Transverse colon (tissue), 4 donors: ENCODE data around the gene LYSMD2. TPM values are rescaled to one million over a fixed set of nuclear protein-coding genes. Genes with fewer than 3 reads are reported as not detected.

ENCODE experiments used
- DNase-seq: peaks from one replicate; pipeline ENCODE4 v3.0.0-alpha.2; 2019
- H3K27ac ChIP-seq, 4 donors: fragments of 200-600 bp; sonication (generic); 2 replicates each; pipeline ENCODE4 v1.5.1; 2016 to 2018; ENCODE audit warnings: inconsistent platforms in 4 of 4
- H3K27me3 ChIP-seq: fragments of 200-600 bp; sonication (generic); 2 replicates; pipeline ENCODE4 v1.5.1; 2017; ENCODE audit warnings: inconsistent platforms
- H3K36me3 ChIP-seq, 4 donors: fragments of 200-600 bp; sonication (generic); 2 replicates each; pipeline ENCODE4 v1.5.1; 2017 to 2019; ENCODE audit warnings: inconsistent platforms in 4 of 4
- H3K4me1 ChIP-seq, 4 donors: fragments of 200-600 bp; sonication (generic); 2 replicates each; pipeline ENCODE4 v1.5.1; 2017 to 2020; ENCODE audit warnings: inconsistent platforms in 4 of 4
- H3K4me3 ChIP-seq, 4 donors: fragments of 200-600 bp; sonication (generic); 1 replicate in 1 of 4; 2 replicates in 3 of 4; pipeline versions ENCODE4 v1.5.1 to v1.6.1; 2017 to 2019; ENCODE audit warnings: inconsistent platforms in 4 of 4
- H3K9me3 ChIP-seq, 2 donors: fragments of 200-600 bp; sonication (generic); 2 replicates each; pipeline ENCODE4 v1.5.1; 2017 to 2019; ENCODE audit warnings: inconsistent platforms in 2 of 2
- CTCF ChIP-seq, 5 experiments: fragments of 200-600 bp in 3 of 5; fragments of 450-650 bp in 2 of 5; sonication (generic) in 3 of 5; IDR thresholded peaks; 1 replicate in 2 of 5; 2 replicates in 3 of 5; pipeline ENCODE4 v1.5.1; 2016 to 2017; ENCODE audit warnings: antibody characterized with exemption in 5 of 5, inconsistent platforms in 3 of 5, mild to moderate bottlenecking in 2 of 5, moderate library complexity in 1 of 5
- EP300 ChIP-seq: sonication (generic); formaldehyde crosslinking; IDR thresholded peaks from one replicate; pipeline ENCODE4 v1.6.1; 2017; ENCODE audit warnings: antibody characterized with exemption, low read depth
- POLR2A ChIP-seq: fragments of 450-650 bp; IDR thresholded peaks from one replicate; pipeline ENCODE4 v1.6.1; 2016; ENCODE audit warnings: antibody characterized with exemption, mild to moderate bottlenecking, moderate library complexity
- POLR2AphosphoS5 ChIP-seq, 3 donors: sonication (generic); formaldehyde crosslinking; IDR thresholded peaks; one replicate each; pipeline ENCODE4 v1.6.1; 2016; ENCODE audit warnings: antibody characterized with exemption in 3 of 3
- WGBS, 2 donors: methylation state at CpG; one replicate each; pipeline ENCODE4 v1.1.5; 2018; ENCODE audit warnings: low coverage in 1 of 2; 5-methylcytosine and 5-hydroxymethylcytosine counted together
- in situ Hi-C, 4 donors: fragments of 200-750 bp; cut with MboI; loops; one replicate each; pipeline versions ENCODE4 v1.15.0 to v1.15.1; 2017; ENCODE audit warnings: low sequenced_read_pairs in 3 of 4, low pct_ligation_motif_present in 1 of 4, low pct_unique_long_range_greater_than_20kb in 1 of 4
- intact Hi-C: fragments of 100-400 bp; cut with DNase I; formaldehyde crosslinking; loops from one replicate; pipeline ENCODE4 v1.15.1; 2023; ENCODE audit warnings: low total_unique reads
- total RNA-seq, 4 donors: library from RNA; depleted of rRNA; stranded (reverse); fragments of >200 nt; gene quantifications; one replicate each; pipeline ENCODE4 v1.1.0, GENCODE V29; 2016

Gene LYSMD2
- total RNA-seq, 4 donors from 2014 or later, result 2.2 to 9.2 (median 4.4) TPM

- intact Hi-C loops (no loop called here), in situ Hi-C loops (no loop called here)
- no peaks in the 10 kb centered on the region for H3K9me3 ChIP-seq
- TF ChIP-seq EP300 (no peak), CTCF (IDR thresholded peaks at IDR 0.05) (no peak), POLR2A (no peak), POLR2AphosphoS5 (IDR thresholded peaks at IDR 0.05) (no peak)
- no peak for DNase-seq
- H3K27me3 ChIP-seq, result no peaks in the 10 kb centered on the region
- no peak overlapping the region for H3K27ac ChIP-seq
- WGBS, 2 donors, result 14 to 50% methylated on average over 1 to 3 of the region's 3 CpGs
- H3K36me3 ChIP-seq, result no peaks in the 10 kb centered on the region
- H3K4me3 ChIP-seq, result no peak overlapping the region
- H3K4me1 ChIP-seq, result peaks cover 0 to 4% (median 0%) of the 10 kb centered on the region in 4 donors
These were observed 18.7 kb downstream of the LYSMD2 start for GRCh38 chr15:51718746-51719145.

GRCh38 chr15:51718219-51718618 is 19.2 kb downstream of the LYSMD2 start:
- 50 to 51% methylated on average over 1 to 4 of the region's 4 CpGs for WGBS, 2 donors
- in situ Hi-C loops, result no loop called here

GRCh38 chr15:51714911-51715310 is 22.5 kb downstream of the LYSMD2 start:
- Histone ChIP-seq H3K4me1 (peaks cover 0 to 3% (median 0%) of the 10 kb centered on the region in 4 donors), H3K9me3 (no peaks in the 10 kb centered on the region), H3K27ac (no peak overlapping the region), H3K36me3 (no peaks in the 10 kb centered on the region), H3K4me3 (no peak overlapping the region), H3K27me3 (no peaks in the 10 kb centered on the region)
- 76% methylated on average over 1 of the region's 1 CpG; no CpG with 5 or more reads in 1 of the 2 donors for WGBS, 2 donors
- in situ Hi-C loops, result no loop called here
- no peak for TF ChIP-seq EP300
- no peak for TF ChIP-seq CTCF (IDR thresholded peaks at IDR 0.05)
- no peak for TF ChIP-seq POLR2A
- TF ChIP-seq POLR2AphosphoS5 (IDR thresholded peaks at IDR 0.05), result no peak
- no peak for DNase-seq
- intact Hi-C loops, result no loop called here

More at GRCh38 chr15:51718219-51718618, 19.2 kb downstream of the LYSMD2 start:
- TF ChIP-seq POLR2A (no peak), POLR2AphosphoS5 (IDR thresholded peaks at IDR 0.05) (no peak), CTCF (IDR thresholded peaks at IDR 0.05) (no peak), EP300 (no peak)
- Histone ChIP-seq H3K4me3 (no peak overlapping the region), H3K4me1 (peaks cover 0 to 3% (median 0%) of the 10 kb centered on the region in 4 donors), H3K36me3 (no peaks in the 10 kb centered on the region), H3K27me3 (no peaks in the 10 kb centered on the region), H3K9me3 (no peaks in the 10 kb centered on the region), H3K27ac (no peak overlapping the region)
- DNase-seq, result no peak
- intact Hi-C loops, result no loop called here

- 80 to 91% methylated on average over 1 of the region's 1 CpG for WGBS, 2 donors
- DNase-seq, result no peak
- Histone ChIP-seq H3K4me3 (no peak overlapping the region), H3K27me3 (no peaks in the 10 kb centered on the region), H3K36me3 (no peaks in the 10 kb centered on the region), H3K4me1 (peaks cover 0 to 3% (median 0%) of the 10 kb centered on the region in 4 donors), H3K27ac (no peak overlapping the region), H3K9me3 (no peaks in the 10 kb centered on the region)
- intact Hi-C loops, result no loop called here
- no peak for TF ChIP-seq POLR2A
- no peak for TF ChIP-seq CTCF (IDR thresholded peaks at IDR 0.05)
- TF ChIP-seq POLR2AphosphoS5 (IDR thresholded peaks at IDR 0.05), result no peak
- TF ChIP-seq EP300, result no peak
- in situ Hi-C loops, result no loop called here
These were observed 23.3 kb downstream of the LYSMD2 start for GRCh38 chr15:51714162-51714561.
